ENCODE measurements around the gene DMRT1. TPM values are rescaled to one million over a fixed set of nuclear protein-coding genes. Genes with fewer than 3 reads are reported as not detected.

DMRT1 gene
- total and polyA plus RNA-seq, 2 donors from 2014 or later = not detected

DNA sequence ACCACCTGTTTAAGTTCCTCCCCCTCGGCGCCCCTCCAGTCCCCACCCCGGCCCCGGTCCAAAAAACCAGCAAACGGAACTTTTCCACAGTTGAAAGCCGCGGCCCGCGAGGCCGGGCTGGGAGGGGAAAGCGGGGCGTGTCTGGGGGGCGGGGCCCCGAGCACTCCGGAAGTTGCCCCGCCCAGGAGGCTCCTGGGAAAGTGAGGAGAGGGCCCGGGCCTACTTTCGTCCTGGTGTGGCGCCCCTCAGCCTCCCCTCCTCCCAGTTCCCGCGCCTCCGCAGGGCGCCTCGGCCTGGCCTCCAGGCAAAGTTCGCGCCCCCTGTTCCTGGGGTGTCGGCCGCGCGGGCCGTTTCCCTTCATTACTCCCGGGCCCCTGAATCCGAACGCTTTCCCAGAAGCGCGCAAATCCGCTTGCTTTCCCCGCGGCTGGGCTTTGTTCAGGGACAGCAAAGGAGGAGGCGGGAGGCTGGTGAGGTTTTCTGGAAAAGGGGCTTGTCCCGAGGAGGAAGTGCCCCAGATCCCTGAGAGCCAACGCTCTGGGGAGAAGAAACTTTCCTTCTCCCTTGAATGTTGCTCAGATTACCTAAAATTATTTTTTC is 130.5 kb downstream of the DMRT1 start:
- H3K27ac ChIP-seq (ENCODE audit: low read depth in 2 of 2, low read length in 2 of 2) = no peak overlapping the region
- H3K9ac ChIP-seq (ENCODE audit: low read length in 3 of 3) = no peak overlapping the region
- peaks cover 0 to 3% (median 0%) of the 10 kb centered on the region in 3 donors for H3K4me1 ChIP-seq (ENCODE audit: control insufficient read depth in 2 of 3, insufficient read depth in 2 of 3, low read depth in 1 of 3, low read length in 3 of 3)
- H3K9me3 ChIP-seq (ENCODE audit: control insufficient read depth in 2 of 3, insufficient read depth in 1 of 3, low read length in 3 of 3) = peaks cover 0 to 3% (median 0%) of the 10 kb centered on the region in 3 donors
- no peak for FAIRE-seq
- H3K27me3 ChIP-seq (ENCODE audit: control insufficient read depth, insufficient read depth, low read length) = peaks cover 72% of the 10 kb centered on the region
- DNase-seq = peak; percentile 59 to 80 (median 69)
- H3K4me3 ChIP-seq (ENCODE audit: low read length in 3 of 3) = no peak overlapping the region
- H3K36me3 ChIP-seq (ENCODE audit: control insufficient read depth in 2 of 3, insufficient read depth in 3 of 3, low read length in 3 of 3) = no peaks in the 10 kb centered on the region
- intact Hi-C loops (cut with DNase I) = no loop called here
- TF ChIP-seq, protein P1, sequence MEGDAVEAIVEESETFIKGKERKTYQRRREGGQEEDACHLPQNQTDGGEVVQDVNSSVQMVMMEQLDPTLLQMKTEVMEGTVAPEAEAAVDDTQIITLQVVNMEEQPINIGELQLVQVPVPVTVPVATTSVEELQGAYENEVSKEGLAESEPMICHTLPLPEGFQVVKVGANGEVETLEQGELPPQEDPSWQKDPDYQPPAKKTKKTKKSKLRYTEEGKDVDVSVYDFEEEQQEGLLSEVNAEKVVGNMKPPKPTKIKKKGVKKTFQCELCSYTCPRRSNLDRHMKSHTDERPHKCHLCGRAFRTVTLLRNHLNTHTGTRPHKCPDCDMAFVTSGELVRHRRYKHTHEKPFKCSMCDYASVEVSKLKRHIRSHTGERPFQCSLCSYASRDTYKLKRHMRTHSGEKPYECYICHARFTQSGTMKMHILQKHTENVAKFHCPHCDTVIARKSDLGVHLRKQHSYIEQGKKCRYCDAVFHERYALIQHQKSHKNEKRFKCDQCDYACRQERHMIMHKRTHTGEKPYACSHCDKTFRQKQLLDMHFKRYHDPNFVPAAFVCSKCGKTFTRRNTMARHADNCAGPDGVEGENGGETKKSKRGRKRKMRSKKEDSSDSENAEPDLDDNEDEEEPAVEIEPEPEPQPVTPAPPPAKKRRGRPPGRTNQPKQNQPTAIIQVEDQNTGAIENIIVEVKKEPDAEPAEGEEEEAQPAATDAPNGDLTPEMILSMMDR (IDR thresholded peaks at IDR 0.05; ENCODE audit: borderline replicate concordance, extremely low read depth, insufficient read depth) = no peak

GRCh38 chr9:972501-973294 is 131.2 kb downstream of the DMRT1 start:
- H3K4me3 ChIP-seq (ENCODE audit: low read length in 3 of 3) = no peak overlapping the region
- DNase-seq (peak in 1 of 5 donors; percentile 41), FAIRE-seq (no peak)
- H3K4me1 ChIP-seq (ENCODE audit: control insufficient read depth in 2 of 3, insufficient read depth in 2 of 3, low read depth in 1 of 3, low read length in 3 of 3) = peaks cover 0 to 3% (median 0%) of the 10 kb centered on the region in 3 donors
- peaks cover 67% of the 10 kb centered on the region for H3K27me3 ChIP-seq (ENCODE audit: control insufficient read depth, insufficient read depth, low read length)
- intact Hi-C loops (cut with DNase I) = no loop called here
- H3K36me3 ChIP-seq (ENCODE audit: control insufficient read depth in 2 of 3, insufficient read depth in 3 of 3, low read length in 3 of 3) = no peaks in the 10 kb centered on the region
- no peak overlapping the region for H3K27ac ChIP-seq (ENCODE audit: low read depth in 2 of 2, low read length in 2 of 2)
- H3K9me3 ChIP-seq (ENCODE audit: control insufficient read depth in 2 of 3, insufficient read depth in 1 of 3, low read length in 3 of 3) = peaks cover 0 to 3% (median 0%) of the 10 kb centered on the region in 3 donors
- no peak overlapping the region for H3K9ac ChIP-seq (ENCODE audit: low read length in 3 of 3)
- TF ChIP-seq, protein P1 (IDR thresholded peaks at IDR 0.05; ENCODE audit: borderline replicate concordance, extremely low read depth, insufficient read depth) = no peak

- no peak overlapping the region for H3K4me3 ChIP-seq (ENCODE audit: low read length in 3 of 3)
- H3K9ac ChIP-seq (ENCODE audit: low read length in 3 of 3) = no peak overlapping the region
- TF ChIP-seq, protein P1 (IDR thresholded peaks at IDR 0.05; ENCODE audit: borderline replicate concordance, extremely low read depth, insufficient read depth) = no peak
- DNase-seq (peak in 1 of 5 donors; percentile 46), FAIRE-seq (no peak)
- peaks cover 63% of the 10 kb centered on the region for H3K27me3 ChIP-seq (ENCODE audit: control insufficient read depth, insufficient read depth, low read length)
- intact Hi-C loops (cut with DNase I) = no loop called here
- peaks cover 0 to 3% (median 0%) of the 10 kb centered on the region in 3 donors for H3K4me1 ChIP-seq (ENCODE audit: control insufficient read depth in 2 of 3, insufficient read depth in 2 of 3, low read depth in 1 of 3, low read length in 3 of 3)
- peaks cover 0 to 3% (median 0%) of the 10 kb centered on the region in 3 donors for H3K9me3 ChIP-seq (ENCODE audit: control insufficient read depth in 2 of 3, insufficient read depth in 1 of 3, low read length in 3 of 3)
- H3K36me3 ChIP-seq (ENCODE audit: control insufficient read depth in 2 of 3, insufficient read depth in 3 of 3, low read length in 3 of 3) = no peaks in the 10 kb centered on the region
- no peak overlapping the region for H3K27ac ChIP-seq (ENCODE audit: low read depth in 2 of 2, low read length in 2 of 2)
Observed at GRCh38 chr9:973295-973834, 131.9 kb downstream of the DMRT1 start.
